ENCODE data around the gene ATG4C. TPM values are rescaled to one million over a fixed set of nuclear protein-coding genes. Genes with fewer than 3 reads are reported as not detected.

ATG4C gene
- total and polyA plus RNA-seq, 12 donors: 2.1 to 16.1 (median 8.4) TPM

- no peak for TF ChIP-seq CTCF (IDR thresholded peaks at IDR 0.05)
- no peak for TF ChIP-seq POLR2A (IDR thresholded peaks at IDR 0.05)
- peaks cover 0 to 8% of the 10 kb centered on the region in 2 donors for H3K4me1 ChIP-seq (replicated peaks in 1 of 2)
- no peaks in the 10 kb centered on the region for H3K36me3 ChIP-seq (replicated peaks in 1 of 2)
- no peak for DNase-seq
- 77 to 85% (median 82%) methylated on average over 3 of the region's 3 CpGs for WGBS, 4 donors
- intact Hi-C loops (cut with DNase I): no loop called here
- H3K27ac ChIP-seq: no peak overlapping the region
- H3K4me3 ChIP-seq: no peak overlapping the region
- no peaks in the 10 kb centered on the region for H3K9me3 ChIP-seq (replicated peaks in 1 of 3)
- no peaks in the 10 kb centered on the region for H3K27me3 ChIP-seq
These were observed 16.3 kb downstream of the ATG4C start for GRCh38 chr1:62800281-62800680.

GRCh38 chr1:62800825-62801306 lies 16.9 kb downstream of the ATG4C start:
- Histone ChIP-seq H3K27me3 (no peaks in the 10 kb centered on the region), H3K27ac (no peak overlapping the region), H3K4me1 (replicated peaks in 1 of 2) (peaks cover 0 to 2% of the 10 kb centered on the region in 2 donors), H3K9me3 (replicated peaks in 1 of 3) (no peaks in the 10 kb centered on the region), H3K36me3 (replicated peaks in 1 of 2) (no peaks in the 10 kb centered on the region), H3K4me3 (no peak overlapping the region)
- 63 to 80% (median 69%) methylated on average over 3 of the region's 3 CpGs for WGBS, 4 donors
- no peak for TF ChIP-seq POLR2A (IDR thresholded peaks at IDR 0.05)
- TF ChIP-seq CTCF (IDR thresholded peaks at IDR 0.05): no peak
- no peak for DNase-seq
- intact Hi-C loops (cut with DNase I): no loop called here

GRCh38 chr1:62809788-62810187 lies 25.9 kb downstream of the ATG4C start:
- Histone ChIP-seq H3K4me1 (replicated peaks in 1 of 2) (no peaks in the 10 kb centered on the region), H3K9me3 (replicated peaks in 1 of 3) (no peaks in the 10 kb centered on the region), H3K4me3 (no peak overlapping the region), H3K27me3 (no peaks in the 10 kb centered on the region), H3K36me3 (replicated peaks in 1 of 2) (no peaks in the 10 kb centered on the region), H3K27ac (no peak overlapping the region)
- intact Hi-C loops (cut with DNase I): no loop called here
- WGBS, 4 donors: 93 to 99% (median 94%) methylated on average over 3 of the region's 3 CpGs
- no peak for TF ChIP-seq POLR2A (IDR thresholded peaks at IDR 0.05)
- TF ChIP-seq CTCF (IDR thresholded peaks at IDR 0.05): no peak
- no peak for DNase-seq

GRCh38 chr1:62810420-62811274 lies 26.7 kb downstream of the ATG4C start:
- H3K36me3 ChIP-seq (replicated peaks in 1 of 2): no peaks in the 10 kb centered on the region
- intact Hi-C loops (cut with DNase I): no loop called here

More at GRCh38 chr1:62810420-62811274, 26.7 kb downstream of the ATG4C start:
- no peak for TF ChIP-seq CTCF (IDR thresholded peaks at IDR 0.05)
- TF ChIP-seq POLR2A (IDR thresholded peaks at IDR 0.05): no peak
- no peak for DNase-seq
- 84 to 87% (median 85%) methylated on average over 6 of the region's 6 CpGs for WGBS, 4 donors
- Histone ChIP-seq H3K4me1 (replicated peaks in 1 of 2) (no peaks in the 10 kb centered on the region), H3K9me3 (replicated peaks in 1 of 3) (no peaks in the 10 kb centered on the region), H3K4me3 (no peak overlapping the region), H3K27ac (no peak overlapping the region), H3K27me3 (no peaks in the 10 kb centered on the region)

Measured in adrenal gland (tissue), 12 donors.